DND-41 (cell line): Measurements from ENCODE around the gene TAF5L.

Source experiments
- ATAC-seq: fragments of 200-7000 bp; cut with Tn5 transposase; 3 replicates; pipeline ENCODE4 v1.9.1; 2021; ENCODE audit warnings: low read depth; ENCODE audit not compliant: insufficient read depth
- DNase-seq: peaks from one replicate; pipeline ENCODE4 v3.0.0-alpha.2; 2020
- H2AFZ ChIP-seq: 2 replicates; pipeline ENCODE4 v1.6.0; 2012; ENCODE audit warnings: low read depth, low read length
- H3K27ac ChIP-seq: 2 replicates; pipeline ENCODE4 v1.5.1; 2012; ENCODE audit warnings: low read length, inconsistent platforms
- H3K27me3 ChIP-seq: fragments of 200-600 bp; sonication (generic); 2 replicates; pipeline ENCODE4 v1.6.0; 2012; ENCODE audit warnings: low read length, mild to moderate bottlenecking, inconsistent platforms; ENCODE audit not compliant: insufficient read depth, poor library complexity
- H3K36me3 ChIP-seq: 2 replicates; pipeline ENCODE4 v1.5.1; 2012; ENCODE audit warnings: low read length, inconsistent platforms; ENCODE audit not compliant: insufficient read depth
- H3K4me1 ChIP-seq: 2 replicates; pipeline ENCODE4 v1.5.1; 2012; ENCODE audit warnings: mild to moderate bottlenecking, low read length; ENCODE audit not compliant: insufficient read depth
- H3K4me2 ChIP-seq: 2 replicates; pipeline ENCODE4 v1.6.0; 2012; ENCODE audit warnings: mild to moderate bottlenecking, moderate library complexity, low read length, inconsistent platforms; ENCODE audit not compliant: insufficient read depth
- H3K4me3 ChIP-seq, 2 experiments: fragments of 200-600 bp in 1 of 2; shearing (Covaris generic) in 1 of 2; 2 replicates each; pipeline ENCODE4 v1.5.1; 2012 to 2016; ENCODE audit warnings: inconsistent platforms in 2 of 2, low read length in 2 of 2, mild to moderate bottlenecking in 2 of 2, low read depth in 1 of 2, moderate library complexity in 1 of 2
- H3K79me2 ChIP-seq: 2 replicates; pipeline ENCODE4 v1.6.0; 2012; ENCODE audit warnings: low read length, inconsistent platforms; ENCODE audit not compliant: insufficient read depth
- H3K9ac ChIP-seq: 2 replicates; pipeline ENCODE4 v1.6.0; 2012; ENCODE audit warnings: low read depth, mild to moderate bottlenecking, inconsistent platforms, low read length, moderate library complexity
- H3K9me3 ChIP-seq: 2 replicates; pipeline ENCODE4 v1.5.1; 2012; ENCODE audit warnings: low read length, moderate library complexity, mild to moderate bottlenecking, inconsistent platforms; ENCODE audit not compliant: insufficient read depth, severe bottlenecking
- H4K20me1 ChIP-seq: 2 replicates; pipeline ENCODE4 v1.6.0; 2012; ENCODE audit warnings: low read length; ENCODE audit not compliant: insufficient read depth
- EZH2 ChIP-seq: IDR thresholded peaks from 3 replicates; pipeline ENCODE4 v1.6.1; 2012; ENCODE audit warnings: borderline replicate concordance, low read depth, mild to moderate bottlenecking, moderate library complexity, low read length, inconsistent platforms; ENCODE audit not compliant: severe bottlenecking
- TF ChIP-seq, protein P1 (sequence below): IDR thresholded peaks from 2 replicates; pipeline ENCODE4 v1.5.1; 2012; ENCODE audit warnings: borderline replicate concordance, low read length, moderate library complexity, mild to moderate bottlenecking; ENCODE audit not compliant: poor library complexity, severe bottlenecking; ENCODE audit errors: extremely low read depth

Gene TAF5L

GRCh38 chr1:229607370-229607769, 18.6 kb downstream of the TAF5L start:
- no peaks in the 10 kb centered on the region for H3K79me2 ChIP-seq
- H3K4me2 ChIP-seq = no peak overlapping the region
- H3K9ac ChIP-seq = no peak overlapping the region
- peaks cover 91% of the 10 kb centered on the region for H3K36me3 ChIP-seq
- H3K27ac ChIP-seq = no peak overlapping the region
- ATAC-seq (no peak), DNase-seq (no peak)
- no peak overlapping the region for H2AFZ ChIP-seq
- no peaks in the 10 kb centered on the region for H3K4me1 ChIP-seq
- H3K4me3 ChIP-seq = no peak overlapping the region
- peaks cover 8% of the 10 kb centered on the region; the same call in 1 of the 2 replicates for H4K20me1 ChIP-seq
- H3K27me3 ChIP-seq = no peaks in the 10 kb centered on the region
- no peaks in the 10 kb centered on the region for H3K9me3 ChIP-seq
- TF ChIP-seq EZH2 = no peak
- TF ChIP-seq, protein P1, sequence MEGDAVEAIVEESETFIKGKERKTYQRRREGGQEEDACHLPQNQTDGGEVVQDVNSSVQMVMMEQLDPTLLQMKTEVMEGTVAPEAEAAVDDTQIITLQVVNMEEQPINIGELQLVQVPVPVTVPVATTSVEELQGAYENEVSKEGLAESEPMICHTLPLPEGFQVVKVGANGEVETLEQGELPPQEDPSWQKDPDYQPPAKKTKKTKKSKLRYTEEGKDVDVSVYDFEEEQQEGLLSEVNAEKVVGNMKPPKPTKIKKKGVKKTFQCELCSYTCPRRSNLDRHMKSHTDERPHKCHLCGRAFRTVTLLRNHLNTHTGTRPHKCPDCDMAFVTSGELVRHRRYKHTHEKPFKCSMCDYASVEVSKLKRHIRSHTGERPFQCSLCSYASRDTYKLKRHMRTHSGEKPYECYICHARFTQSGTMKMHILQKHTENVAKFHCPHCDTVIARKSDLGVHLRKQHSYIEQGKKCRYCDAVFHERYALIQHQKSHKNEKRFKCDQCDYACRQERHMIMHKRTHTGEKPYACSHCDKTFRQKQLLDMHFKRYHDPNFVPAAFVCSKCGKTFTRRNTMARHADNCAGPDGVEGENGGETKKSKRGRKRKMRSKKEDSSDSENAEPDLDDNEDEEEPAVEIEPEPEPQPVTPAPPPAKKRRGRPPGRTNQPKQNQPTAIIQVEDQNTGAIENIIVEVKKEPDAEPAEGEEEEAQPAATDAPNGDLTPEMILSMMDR = no peak

GRCh38 chr1:229603371-229604005, 22.4 kb downstream of the TAF5L start:
- H3K9me3 ChIP-seq = no peaks in the 10 kb centered on the region
- TF ChIP-seq, protein P1 = no peak
- TF ChIP-seq EZH2 = no peak
- no peak overlapping the region for H3K9ac ChIP-seq
- H3K36me3 ChIP-seq = peaks cover 86% of the 10 kb centered on the region
- DNase-seq (no peak), ATAC-seq (no peak)
- H3K79me2 ChIP-seq = peaks cover 13% of the 10 kb centered on the region; the same call in 1 of the 2 replicates
- no peak overlapping the region for H3K4me2 ChIP-seq
- H3K4me3 ChIP-seq = no peak overlapping the region
- H4K20me1 ChIP-seq = no peaks in the 10 kb centered on the region
- H2AFZ ChIP-seq = no peak overlapping the region
- H3K4me1 ChIP-seq = no peaks in the 10 kb centered on the region
- H3K27me3 ChIP-seq = no peaks in the 10 kb centered on the region
- H3K27ac ChIP-seq = no peak overlapping the region

GRCh38 chr1:229600229-229600628, 25.7 kb downstream of the TAF5L start:
- Histone ChIP-seq H2AFZ (no peak overlapping the region), H3K9me3 (no peaks in the 10 kb centered on the region), H3K9ac (no peak overlapping the region), H3K27ac (no peak overlapping the region), H3K27me3 (no peaks in the 10 kb centered on the region), H3K4me2 (no peak overlapping the region), H3K36me3 (peaks cover 73% of the 10 kb centered on the region), H3K4me1 (no peaks in the 10 kb centered on the region), H3K79me2 (peaks cover 20% of the 10 kb centered on the region; the same call in 1 of the 2 replicates), H3K4me3 (no peak overlapping the region), H4K20me1 (no peaks in the 10 kb centered on the region)
- TF ChIP-seq, protein P1 = no peak
- no peak for TF ChIP-seq EZH2
- no peak for DNase-seq
- no peak for ATAC-seq
